A549 (cell line): ENCODE measurements around the gene ZBTB16. TPM values are rescaled to one million over a fixed set of nuclear protein-coding genes. Genes with fewer than 3 reads are reported as not detected.

Experiments used
- ATAC-seq, 2 experiments: fragments of 200-7000 bp in 1 of 2; fragments of >200 bp in 1 of 2; cut with Nextera tagmentation in 1 of 2; cut with Tn5 transposase in 1 of 2; 3 replicates each; pipeline versions ENCODE4 v1.8.0 to v1.9.1; 2018 to 2020; ENCODE audit warnings: mild to moderate bottlenecking in 1 of 2, moderate library complexity in 1 of 2
- CTCF ChIA-PET: fragments of 300-600 bp; sonication (Branson Sonifier 250); formaldehyde crosslinking; extraction: SDS; loops from one replicate; lab custom pipeline; 2021; ENCODE audit warnings: antibody characterized with exemption, inconsistent platforms; lab: Yijun Ruan, JAX
- POLR2A ChIA-PET: fragments of 350-600 bp; formaldehyde crosslinking; extraction: SDS; loops from one replicate; lab custom pipeline; 2021; ENCODE audit warnings: antibody characterized with exemption, inconsistent platforms; lab: Yijun Ruan, JAX
- DNase-seq, 2 experiments: peaks; one replicate each; pipeline versions ENCODE4 v3.0.0 to v3.0.0-alpha.2; 2011 to 2016; ENCODE audit warnings: low read depth in 1 of 2, low spot score in 1 of 2
- FAIRE-seq: peaks from 2 replicates; lab custom pipeline; 2011; peaks lifted over from hg19 to GRCh38; lab: Jason Lieb, UNC
- H3K27ac ChIP-seq, 2 experiments: fragments of >200 bp; sonication (Bioruptor Twin); formaldehyde crosslinking; 3 replicates each; pipeline ENCODE4 v1.5.1; 2016 to 2017
- H3K4me1 ChIP-seq: fragments of >200 bp; sonication (Bioruptor Twin); formaldehyde crosslinking; 3 replicates; pipeline ENCODE4 v1.6.1; 2016
- H3K4me2 ChIP-seq: fragments of >200 bp; sonication (Bioruptor Twin); formaldehyde crosslinking; 3 replicates; pipeline ENCODE4 v1.6.1; 2016
- H3K4me3 ChIP-seq: fragments of >200 bp; sonication (Bioruptor Twin); formaldehyde crosslinking; 3 replicates; pipeline ENCODE4 v1.5.1; 2016
- H3K9me3 ChIP-seq: fragments of >200 bp; sonication (Bioruptor Twin); formaldehyde crosslinking; 3 replicates; pipeline ENCODE4 v1.6.1; 2016
- ATOH8 ChIP-seq: fragments of 250-450 bp; sonication (Bioruptor Pico); IDR thresholded peaks from 2 replicates; pipeline ENCODE4 v1.5.0; 2020; ENCODE audit warnings: low read depth, mild to moderate bottlenecking, moderate library complexity
- BCL3 ChIP-seq: fragments of >200 bp; sonication (Bioruptor Twin); formaldehyde crosslinking; IDR thresholded peaks from 3 replicates; pipeline ENCODE4 v1.6.1; 2016
- CBX2 ChIP-seq: fragments of 200-600 bp; sonication (generic); IDR thresholded peaks from 2 replicates; pipeline ENCODE4 v1.6.1; 2016; ENCODE audit warnings: low read depth, mild to moderate bottlenecking, borderline replicate concordance
- CHD2 ChIP-seq: fragments of 150-350 bp; IDR thresholded peaks from 2 replicates; pipeline ENCODE4 v1.6.1; 2014; ENCODE audit warnings: low read length; ENCODE audit not compliant: partially characterized antibody
- CTCF ChIP-seq: fragments of >200 bp; sonication (Bioruptor Twin); formaldehyde crosslinking; IDR thresholded peaks from 3 replicates; pipeline ENCODE4 v1.5.1; 2016
- E2F6 ChIP-seq: IDR thresholded peaks from 2 replicates; pipeline ENCODE4 v1.6.1; 2012; ENCODE audit warnings: low read depth, borderline replicate concordance
- EHF ChIP-seq: fragments of 250-450 bp; sonication (Bioruptor Pico); IDR thresholded peaks from 2 replicates; pipeline ENCODE4 v1.5.0; 2020; ENCODE audit warnings: mild to moderate bottlenecking
- EHMT2 ChIP-seq: fragments of 200-600 bp; sonication (generic); IDR thresholded peaks from 2 replicates; pipeline ENCODE4 v1.6.1; 2016; ENCODE audit warnings: antibody characterized with exemption, low read depth, mild to moderate bottlenecking, moderate library complexity
- EP300 ChIP-seq, 2 experiments: fragments of >200 bp; sonication (Bioruptor Twin); formaldehyde crosslinking; IDR thresholded peaks; 2 replicates in 1 of 2; 3 replicates in 1 of 2; pipeline ENCODE4 v1.6.1; 2016 to 2017
- ESRRA ChIP-seq: fragments of 150-350 bp; IDR thresholded peaks from 2 replicates; pipeline ENCODE4 v1.6.1; 2014; ENCODE audit warnings: mild to moderate bottlenecking, low read length, borderline replicate concordance
- FOSL2 ChIP-seq, 2 experiments: fragments of 450-650 bp in 1 of 2; fragments of >200 bp in 1 of 2; sonication (Bioruptor Twin) in 1 of 2; formaldehyde crosslinking; IDR thresholded peaks; 2 replicates each; pipeline versions ENCODE4 v1.5.0 to v1.6.1; 2016 to 2020; ENCODE audit warnings: mild to moderate bottlenecking in 1 of 2, moderate library complexity in 1 of 2
- HEYL ChIP-seq: fragments of 250-450 bp; sonication (Bioruptor Pico); IDR thresholded peaks from 2 replicates; pipeline ENCODE4 v1.8.0; 2021; ENCODE audit warnings: mild to moderate bottlenecking, moderate library complexity
- HMGXB4 ChIP-seq: fragments of 250-450 bp; sonication (Bioruptor Pico); IDR thresholded peaks from 2 replicates; pipeline ENCODE4 v1.5.0; 2021; ENCODE audit warnings: mild to moderate bottlenecking, moderate library complexity, borderline replicate concordance
- MAFK ChIP-seq: fragments of 450-650 bp; IDR thresholded peaks from 2 replicates; pipeline ENCODE4 v1.6.1; 2014; ENCODE audit not compliant: partially characterized antibody
- MAZ ChIP-seq: fragments of 150-350 bp; IDR thresholded peaks from 2 replicates; pipeline ENCODE4 v1.6.1; 2014; ENCODE audit warnings: antibody characterized with exemption, low read depth, low read length, borderline replicate concordance
- NR3C1 ChIP-seq: fragments of >200 bp; sonication (Bioruptor Twin); formaldehyde crosslinking; IDR thresholded peaks from 3 replicates; pipeline ENCODE4 v1.6.1; 2017
- PBX3 ChIP-seq: IDR thresholded peaks from 2 replicates; pipeline ENCODE4 v1.6.1; 2012
- POLR2A ChIP-seq: IDR thresholded peaks from 2 replicates; pipeline ENCODE4 v1.6.1; 2012; ENCODE audit warnings: mild to moderate bottlenecking, low read length
- RCOR1 ChIP-seq: fragments of 150-350 bp; IDR thresholded peaks from 2 replicates; pipeline ENCODE4 v1.6.1; 2014; ENCODE audit warnings: antibody characterized with exemption, low read length, low read depth
- RNF2 ChIP-seq: fragments of 200-600 bp; sonication (generic); IDR thresholded peaks from 2 replicates; pipeline ENCODE4 v1.6.1; 2016; ENCODE audit warnings: low read depth, mild to moderate bottlenecking, antibody characterized with exemption, moderate library complexity, borderline replicate concordance
- SREBF2 ChIP-seq: fragments of 450-650 bp; IDR thresholded peaks from 2 replicates; pipeline ENCODE4 v1.6.1; 2014; ENCODE audit warnings: mild to moderate bottlenecking, moderate library complexity
- TFCP2L1 ChIP-seq: fragments of 250-450 bp; sonication (Bioruptor Pico); IDR thresholded peaks from 2 replicates; pipeline ENCODE4 v1.5.0; 2021; ENCODE audit warnings: mild to moderate bottlenecking
- ZC3H11A ChIP-seq: fragments of 450-650 bp; IDR thresholded peaks from 2 replicates; pipeline ENCODE4 v1.6.1; 2014; ENCODE audit warnings: antibody characterized with exemption, mild to moderate bottlenecking
- WGBS: methylation state at CpG from one replicate; pipeline ENCODE4 v1.1.6; 2017; ENCODE audit errors: missing lambda C conversion rate; 5-methylcytosine and 5-hydroxymethylcytosine counted together
- polyA plus RNA-seq, 4 experiments: library from polyadenylated mRNA; depleted of rRNA in 3 of 4; stranded (reverse); fragments of >200 nt; fragmentation: RNase III in 1 of 4; extraction: RNeasy Plus Mini Kit Qiagen cat#74134 plus additional on column Dnase treatment in 1 of 4; gene quantifications; 2 replicates in 3 of 4; 3 replicates in 1 of 4; pipeline ENCODE4 v1.2.3, GENCODE V29; 2011 to 2017

Gene ZBTB16
- polyA plus RNA-seq, 2 of the 4 experiments (the other 2 are of a cell fraction), result not detected

GRCh38 chr11:114137838-114138237 is 78.3 kb downstream of the ZBTB16 start:
- H3K27ac ChIP-seq, result no peak overlapping the region
- ChIA-PET POLR2A (no interaction called here), CTCF (interaction anchor here (1.6 kb wide), 1 partner anchor 103 kb away, joined by 4 read pairs; no protein-coding TSS in a partner anchor)
- H3K4me3 ChIP-seq, result no peak overlapping the region
- no peak for TF ChIP-seq HMGXB4
- no peak for TF ChIP-seq ZC3H11A
- TF ChIP-seq MAFK, result no peak
- TF ChIP-seq EHMT2, result no peak
- TF ChIP-seq HEYL (CRISPR knock-in tag), result no peak
- no peak for TF ChIP-seq SREBF2
- TF ChIP-seq RNF2, result no peak
- TF ChIP-seq EHF, result no peak
- TF ChIP-seq TFCP2L1 (CRISPR knock-in tag), result no peak
- no peak for TF ChIP-seq CHD2
- no peak for TF ChIP-seq MAZ
- no peak for TF ChIP-seq FOSL2 (IDR thresholded peaks at IDR 0.05)
- no peak for TF ChIP-seq FOSL2 (CRISPR knock-in tag; IDR thresholded peaks at IDR 0.05)
- TF ChIP-seq RCOR1, result no peak
- no peak for TF ChIP-seq ESRRA
- TF ChIP-seq BCL3, result no peak
- TF ChIP-seq NR3C1, result no peak
- TF ChIP-seq POLR2A, result no peak
- no peak for TF ChIP-seq PBX3
- TF ChIP-seq CTCF, result no peak
- TF ChIP-seq, all 56 proteins: peak for 0
- H3K9me3 ChIP-seq, result no peaks in the 10 kb centered on the region
- no peak for FAIRE-seq
- no peak for ATAC-seq
- WGBS, result 42% methylated on average over 5 of the region's 6 CpGs
- DNase-seq, result no peak
- no peaks in the 10 kb centered on the region for H3K4me1 ChIP-seq
- no peak overlapping the region for H3K4me2 ChIP-seq

- Histone ChIP-seq H3K4me1 (no peaks in the 10 kb centered on the region), H3K9me3 (no peaks in the 10 kb centered on the region), H3K27ac (no peak overlapping the region), H3K4me2 (no peak overlapping the region), H3K4me3 (no peak overlapping the region)
- ATAC-seq, result no peak
- no peak for FAIRE-seq
- POLR2A ChIA-PET, result no interaction called here
- CTCF ChIA-PET, result interaction anchor here (1.6 kb wide), 1 partner anchor 103 kb away, joined by 4 read pairs; no protein-coding TSS in a partner anchor
- no peak for DNase-seq
- WGBS, result 60% methylated on average over 4 of the region's 4 CpGs
- TF ChIP-seq MAZ, result no peak
- TF ChIP-seq HMGXB4, result no peak
- TF ChIP-seq RCOR1, result no peak
- no peak for TF ChIP-seq CBX2
- no peak for TF ChIP-seq NR3C1
- no peak for TF ChIP-seq RNF2
- no peak for TF ChIP-seq E2F6
- no peak for TF ChIP-seq FOSL2 (IDR thresholded peaks at IDR 0.05)
- no peak for TF ChIP-seq FOSL2 (CRISPR knock-in tag; IDR thresholded peaks at IDR 0.05)
- no peak for TF ChIP-seq EP300 (IDR thresholded peaks at IDR 0.05)
- TF ChIP-seq SREBF2, result no peak
- TF ChIP-seq EHMT2, result no peak
- no peak for TF ChIP-seq ATOH8 (CRISPR knock-in tag)
- TF ChIP-seq, all 56 proteins: peak for 0
Observed at GRCh38 chr11:114138411-114138810, 78.9 kb downstream of the ZBTB16 start.
